Tongue (tissue), 2 donors: Measurements from ENCODE around the gene NPC1L1. TPM values are rescaled to one million over a fixed set of nuclear protein-coding genes. Genes with fewer than 3 reads are reported as not detected.

Experiments used
- DNase-seq: peaks from one replicate; pipeline ENCODE4 v3.0.0-alpha.2; 2015
- total RNA-seq: library from RNA; depleted of rRNA; stranded (reverse); fragments of >200 nt; gene quantifications from one replicate; pipeline ENCODE4 v1.2.3, GENCODE V29; 2014

Gene NPC1L1, protein sequence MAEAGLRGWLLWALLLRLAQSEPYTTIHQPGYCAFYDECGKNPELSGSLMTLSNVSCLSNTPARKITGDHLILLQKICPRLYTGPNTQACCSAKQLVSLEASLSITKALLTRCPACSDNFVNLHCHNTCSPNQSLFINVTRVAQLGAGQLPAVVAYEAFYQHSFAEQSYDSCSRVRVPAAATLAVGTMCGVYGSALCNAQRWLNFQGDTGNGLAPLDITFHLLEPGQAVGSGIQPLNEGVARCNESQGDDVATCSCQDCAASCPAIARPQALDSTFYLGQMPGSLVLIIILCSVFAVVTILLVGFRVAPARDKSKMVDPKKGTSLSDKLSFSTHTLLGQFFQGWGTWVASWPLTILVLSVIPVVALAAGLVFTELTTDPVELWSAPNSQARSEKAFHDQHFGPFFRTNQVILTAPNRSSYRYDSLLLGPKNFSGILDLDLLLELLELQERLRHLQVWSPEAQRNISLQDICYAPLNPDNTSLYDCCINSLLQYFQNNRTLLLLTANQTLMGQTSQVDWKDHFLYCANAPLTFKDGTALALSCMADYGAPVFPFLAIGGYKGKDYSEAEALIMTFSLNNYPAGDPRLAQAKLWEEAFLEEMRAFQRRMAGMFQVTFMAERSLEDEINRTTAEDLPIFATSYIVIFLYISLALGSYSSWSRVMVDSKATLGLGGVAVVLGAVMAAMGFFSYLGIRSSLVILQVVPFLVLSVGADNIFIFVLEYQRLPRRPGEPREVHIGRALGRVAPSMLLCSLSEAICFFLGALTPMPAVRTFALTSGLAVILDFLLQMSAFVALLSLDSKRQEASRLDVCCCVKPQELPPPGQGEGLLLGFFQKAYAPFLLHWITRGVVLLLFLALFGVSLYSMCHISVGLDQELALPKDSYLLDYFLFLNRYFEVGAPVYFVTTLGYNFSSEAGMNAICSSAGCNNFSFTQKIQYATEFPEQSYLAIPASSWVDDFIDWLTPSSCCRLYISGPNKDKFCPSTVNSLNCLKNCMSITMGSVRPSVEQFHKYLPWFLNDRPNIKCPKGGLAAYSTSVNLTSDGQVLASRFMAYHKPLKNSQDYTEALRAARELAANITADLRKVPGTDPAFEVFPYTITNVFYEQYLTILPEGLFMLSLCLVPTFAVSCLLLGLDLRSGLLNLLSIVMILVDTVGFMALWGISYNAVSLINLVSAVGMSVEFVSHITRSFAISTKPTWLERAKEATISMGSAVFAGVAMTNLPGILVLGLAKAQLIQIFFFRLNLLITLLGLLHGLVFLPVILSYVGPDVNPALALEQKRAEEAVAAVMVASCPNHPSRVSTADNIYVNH (N-terminal part only)
- total RNA-seq, result not detected

GRCh38 chr7:44541028-44541869 is at the start of gene NPC1L1:
TSS of gene NPC1L1 (minus strand) at chr7:44541330. CDS start at chr7:44541259, 71 bp downstream.
- DNase-seq, result no peak

DNA sequence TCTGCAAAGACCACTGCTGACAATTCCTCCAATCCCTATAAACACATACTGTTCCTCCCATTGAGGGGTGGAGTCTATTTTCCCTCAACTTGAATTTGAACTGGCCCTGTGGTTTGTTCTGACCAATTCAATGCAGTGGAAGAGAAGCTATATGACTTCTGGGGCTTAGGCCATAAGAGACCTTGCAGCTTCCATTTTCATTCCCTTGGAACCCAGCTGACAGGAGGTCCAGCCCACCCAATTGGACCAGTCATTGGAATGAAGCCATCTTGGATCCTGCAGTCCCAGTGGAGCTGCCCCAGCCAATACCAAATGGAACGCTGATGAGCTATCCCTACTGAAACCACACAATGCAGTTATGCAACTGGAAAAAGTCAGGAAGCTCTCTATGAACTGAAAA is 49.8 kb upstream of the NPC1L1 start:
- no peak for DNase-seq

GRCh38 chr7:44587843-44588711 is 46.9 kb upstream of the NPC1L1 start:
- peak; percentile 82 for DNase-seq

DNA sequence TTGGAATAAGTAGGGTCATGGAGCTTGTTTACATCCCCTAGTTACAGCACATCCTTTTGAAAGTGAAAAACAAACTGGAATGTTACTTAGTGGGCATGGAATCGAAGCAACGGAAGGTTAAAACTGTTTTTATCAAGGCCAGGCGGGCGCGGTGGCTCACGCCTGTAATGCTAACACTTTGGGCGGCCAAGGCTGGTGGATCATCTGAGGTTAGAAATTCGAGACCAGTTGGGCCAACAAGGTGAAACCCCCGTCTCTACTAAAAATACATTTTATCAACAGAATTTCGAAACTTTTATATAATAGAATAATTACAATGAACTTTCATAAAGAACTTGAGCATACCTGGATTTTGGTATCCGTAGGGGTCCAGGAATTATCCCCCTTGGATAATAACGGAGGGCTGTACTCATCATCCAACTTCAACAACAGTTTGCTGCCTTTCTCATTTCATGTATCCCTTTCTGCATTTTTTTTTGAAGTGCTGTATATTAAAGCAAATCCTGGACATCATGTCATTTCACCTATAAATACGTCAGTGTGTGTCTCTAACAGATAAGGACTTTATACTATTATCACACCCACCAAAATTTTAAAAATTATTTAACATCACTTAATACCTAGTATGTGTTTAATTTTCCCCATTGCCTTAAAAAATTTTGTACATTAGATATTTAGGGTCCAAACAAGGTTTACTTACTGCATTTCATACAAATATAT is 42.2 kb upstream of the NPC1L1 start:
- no peak for DNase-seq

DNA sequence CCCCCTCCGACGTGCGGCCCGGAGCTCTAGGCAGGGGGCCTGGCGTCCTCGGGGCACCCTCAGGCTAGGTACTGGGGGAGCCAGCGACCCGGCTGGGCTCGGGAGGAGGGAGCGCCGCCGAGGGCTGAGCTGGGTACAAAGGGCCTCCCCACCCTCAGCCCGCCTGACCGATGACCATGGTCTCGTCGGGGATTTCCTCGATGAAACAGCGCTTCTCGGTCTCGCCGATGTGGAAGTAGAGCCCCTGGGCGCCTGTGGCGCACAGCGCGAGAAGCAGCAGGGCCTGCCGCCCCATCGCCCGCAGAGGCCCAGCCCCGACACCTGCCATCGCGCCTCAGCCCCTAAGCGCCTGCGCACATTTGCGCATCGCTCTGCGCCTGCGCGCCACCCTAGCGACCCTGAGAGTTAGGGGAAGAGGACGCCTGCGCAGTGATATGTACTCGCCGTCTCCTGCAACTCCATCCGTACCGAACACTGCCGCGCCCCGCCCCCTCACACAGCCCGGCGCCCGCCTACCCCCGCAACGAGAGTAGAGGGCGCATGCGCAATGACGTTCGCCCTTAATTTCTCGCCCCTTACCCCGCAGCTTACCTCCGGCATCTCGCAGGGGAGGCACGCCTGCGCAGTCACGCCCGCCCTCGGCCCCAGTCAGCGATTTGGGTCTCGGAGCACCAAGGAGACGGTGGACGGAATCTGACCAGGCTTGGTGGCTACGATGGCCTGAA is 40.9 kb upstream of the NPC1L1 start, which contains the start of gene TMED4:
Gene TMED4, minus strand, starts transcription at position 353 of the 725 bp plus-strand sequence. Its CDS starts 25 bp downstream, at position 328.
- DNase-seq, result peak; percentile 100

DNA sequence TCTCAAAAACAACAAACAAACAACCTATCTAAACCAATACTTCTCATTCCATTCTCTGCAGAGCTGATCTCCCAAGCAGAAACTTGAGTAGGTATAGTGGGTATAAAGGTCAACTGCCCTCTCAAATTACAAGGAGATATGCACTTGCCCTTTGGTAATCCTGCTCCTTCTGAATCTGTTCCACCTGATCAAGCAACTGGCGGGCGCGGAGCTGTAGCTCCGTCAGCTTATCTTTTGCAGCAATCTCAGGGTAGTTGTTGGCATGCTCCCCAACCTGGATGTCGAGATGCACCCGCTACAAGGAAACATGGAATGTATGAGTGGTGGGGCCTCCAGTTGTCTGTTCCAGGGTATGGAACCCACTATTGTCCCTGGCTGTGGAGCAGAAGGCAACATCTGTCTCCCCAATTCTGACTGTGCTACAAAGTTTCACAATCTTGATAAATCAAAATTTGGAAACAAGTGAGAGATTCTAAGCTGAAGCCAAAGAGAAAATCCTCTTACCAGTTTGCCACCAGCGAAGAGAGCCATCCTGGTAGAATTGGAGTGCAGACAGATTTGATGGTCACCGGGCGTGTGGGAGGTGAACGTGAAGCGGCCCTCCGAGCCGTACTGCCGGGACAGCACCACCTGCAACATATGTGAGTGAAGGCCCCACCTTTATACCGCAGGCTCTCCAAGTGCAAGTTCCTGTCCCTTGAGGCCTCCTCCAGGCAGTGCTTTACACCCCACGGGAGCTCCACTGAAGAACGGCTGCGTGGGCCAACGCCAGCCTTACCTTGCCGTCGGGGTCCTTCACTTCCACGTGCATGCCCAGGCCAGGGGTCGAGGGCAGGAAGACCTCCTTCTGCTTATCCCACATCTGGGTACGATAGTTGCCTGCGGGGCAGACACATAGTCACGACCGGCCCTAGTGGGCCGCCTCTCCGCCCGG is 40.1 kb upstream of the NPC1L1 start:
- DNase-seq, result peak; percentile 20

DNA sequence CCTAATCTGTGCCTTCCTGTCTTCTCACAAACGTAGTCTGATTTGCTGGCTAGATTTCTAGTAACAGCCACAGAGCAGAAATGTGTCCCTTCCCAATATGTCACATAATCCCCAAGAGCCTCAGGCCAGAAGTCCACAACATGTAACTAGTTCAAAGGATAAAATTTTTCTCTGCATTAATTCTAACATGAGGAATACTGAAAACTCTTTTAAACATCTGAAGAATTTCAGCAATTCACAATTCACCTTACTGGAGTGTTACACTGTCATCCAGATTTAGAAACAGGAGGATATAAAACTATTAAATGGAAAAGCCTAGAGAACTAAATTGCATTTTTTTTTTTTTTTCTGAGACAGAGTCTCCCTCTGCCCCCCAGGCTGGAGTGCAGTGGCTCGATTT is 35.1 kb upstream of the NPC1L1 start:
- DNase-seq, result no peak

GRCh38 chr7:44575054-44575453 is 33.9 kb upstream of the NPC1L1 start:
- DNase-seq, result no peak

- no peak for DNase-seq
Measured at GRCh38 chr7:44574287-44574872, 33.2 kb upstream of the NPC1L1 start.

- DNase-seq, result peak; percentile 98
Measured at GRCh38 chr7:44573464-44574286, 32.5 kb upstream of the NPC1L1 start, which contains the start of gene DDX56. TSS of gene DDX56 (minus strand) at chr7:44573908. CDS start at chr7:44573895, 13 bp downstream.

DNA sequence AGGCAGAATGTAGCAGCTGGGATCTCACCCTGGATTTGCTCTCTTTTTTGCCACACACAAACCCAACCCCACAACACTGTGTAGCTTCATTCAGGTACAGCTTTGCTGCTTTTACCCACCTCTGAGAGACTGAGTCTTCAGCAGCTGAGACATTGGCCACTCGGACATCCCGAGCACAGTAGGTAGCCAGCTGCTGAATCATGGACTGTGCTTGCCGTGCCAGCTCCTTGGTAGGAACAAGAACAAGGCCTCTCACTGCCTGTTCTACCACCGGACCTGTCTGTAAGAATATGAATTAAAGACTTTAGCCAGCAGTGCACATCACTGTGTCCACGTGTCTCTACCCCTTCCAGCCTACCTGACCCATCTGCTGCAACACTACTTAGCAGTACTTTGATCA is 31.6 kb upstream of the NPC1L1 start:
- no peak for DNase-seq

- DNase-seq, result no peak
Measured at GRCh38 chr7:44569959-44570358, 28.8 kb upstream of the NPC1L1 start.

- no peak for DNase-seq
Measured at GRCh38 chr7:44568771-44569560, 27.8 kb upstream of the NPC1L1 start.

DNA sequence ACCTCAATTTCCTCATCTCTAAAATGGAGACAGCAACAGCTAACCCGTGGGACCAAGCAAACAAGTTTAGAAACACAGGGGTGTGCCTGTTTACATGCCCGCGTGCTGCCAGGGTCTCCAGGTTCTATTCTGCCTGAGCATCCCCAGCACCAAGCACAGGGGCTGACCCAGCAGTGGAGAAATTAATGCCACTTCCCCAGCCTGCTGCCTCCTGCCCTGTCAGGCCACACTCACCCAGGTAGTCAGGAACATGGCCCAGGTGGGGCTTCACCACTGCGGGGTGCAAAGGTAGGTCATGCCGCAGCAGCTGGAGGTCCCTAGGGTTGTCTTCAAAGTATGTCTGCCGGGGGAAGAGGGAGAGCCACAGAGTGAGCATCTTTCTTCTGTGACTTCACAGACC is 26.8 kb upstream of the NPC1L1 start:
- no peak for DNase-seq

GRCh38 chr7:44566680-44567079 is 25.6 kb upstream of the NPC1L1 start:
- DNase-seq, result no peak
